DMS153 (cell line): ENCODE results near the gene TGM1.
A peak's percentile ranks its signal among the peaks of the same experiment; 100 is the strongest.
"Not testable (repeated sequence)": the region's sequence is repeated elsewhere in the genome, so short reads cannot be mapped to it uniquely, and the experiment has no call there.

Source experiments
- DNase-seq: peaks from one replicate; lab custom pipeline; 2025; lab: John Stamatoyannopoulos, UW

The TGM1 gene

GRCh38 chr14:24233538-24233866 lies 29.5 kb downstream of the TGM1 start:
- no peak for DNase-seq

GRCh38 chr14:24232645-24233537 lies 30.1 kb downstream of the TGM1 start, which contains the start of gene GMPR2:
Gene GMPR2 (plus strand): TSS chr14:24232929. CDS start chr14:24233254, 325 bp downstream.
- peak; percentile 82 for DNase-seq

- peak; percentile 82 for DNase-seq
These were observed 30.8 kb downstream of the TGM1 start, which contains the start of gene NEDD8 for GRCh38 chr14:24232121-24232644. Gene NEDD8 (minus strand): TSS chr14:24232367. CDS start chr14:24232267, 100 bp downstream.

- DNase-seq: no peak
These were observed 31.5 kb downstream of the TGM1 start for GRCh38 chr14:24231263-24232120.

- no peak for DNase-seq
These were observed 34.1 kb downstream of the TGM1 start for GRCh38 chr14:24228902-24229301.

- DNase-seq: no peak
These were observed 36.5 kb downstream of the TGM1 start for GRCh38 chr14:24226473-24226872.

GRCh38 chr14:24224618-24225071 lies 38.3 kb downstream of the TGM1 start:
- DNase-seq: no peak

- not testable (repeated sequence) for DNase-seq
These were observed 40.0 kb downstream of the TGM1 start for GRCh38 chr14:24222987-24223386.

- no peak for DNase-seq
These were observed 43.5 kb downstream of the TGM1 start for GRCh38 chr14:24219521-24219920.

GRCh38 chr14:24219080-24219479 lies 43.9 kb downstream of the TGM1 start:
- DNase-seq: no peak

GRCh38 chr14:24216876-24217275 lies 46.1 kb downstream of the TGM1 start:
- DNase-seq: not testable (repeated sequence)

GRCh38 chr14:24216345-24216699 lies 46.7 kb downstream of the TGM1 start:
- DNase-seq: no peak

- DNase-seq: peak; percentile 72
These were observed 47.3 kb downstream of the TGM1 start, which contains the start of gene MDP1 for GRCh38 chr14:24215495-24216344. Gene MDP1 (minus strand): TSS chr14:24216066. CDS start chr14:24215955, 111 bp downstream.

- no peak for DNase-seq
These were observed 48.9 kb downstream of the TGM1 start for GRCh38 chr14:24213866-24214662.

GRCh38 chr14:24212924-24213865 lies 49.8 kb downstream of the TGM1 start, which contains the start of gene CHMP4A:
Gene CHMP4A (minus strand): TSS chr14:24213488. CDS start chr14:24213439, 49 bp downstream.
- peak; percentile 91 for DNase-seq

- no peak for DNase-seq
These were observed 51.7 kb downstream of the TGM1 start for GRCh38 chr14:24211311-24211710.

GRCh38 chr14:24207625-24208024 lies 55.4 kb downstream of the TGM1 start:
- no peak for DNase-seq

- no peak for DNase-seq
These were observed 55.8 kb downstream of the TGM1 start for GRCh38 chr14:24207104-24207551.
